Sigmoid colon (tissue), 7 donors: ENCODE results near the gene MRPL19. TPM values are rescaled to one million over a fixed set of nuclear protein-coding genes. Genes with fewer than 3 reads are reported as not detected.

ENCODE experiments used
- DNase-seq: peaks from one replicate; pipeline ENCODE4 v3.0.0-alpha.2; 2019
- H3K27ac ChIP-seq, 4 donors: fragments of 200-600 bp; sonication (generic); one replicate each; pipeline ENCODE4 v1.5.1; 2016 to 2019; ENCODE audit warnings: mild to moderate bottlenecking in 1 of 4
- H3K27me3 ChIP-seq, 3 donors: fragments of 200-600 bp; sonication (generic); one replicate each; pipeline ENCODE4 v1.5.1; 2019; ENCODE audit warnings: mild to moderate bottlenecking in 1 of 3
- H3K36me3 ChIP-seq, 4 donors: fragments of 200-600 bp; sonication (generic); one replicate each; pipeline ENCODE4 v1.5.1; 2016 to 2019
- H3K4me1 ChIP-seq, 4 donors: fragments of 200-600 bp; sonication (generic); one replicate each; pipeline ENCODE4 v1.5.1; 2017 to 2019
- H3K4me3 ChIP-seq, 4 donors: fragments of 200-600 bp; sonication (generic); one replicate each; pipeline ENCODE4 v1.5.1; 2017 to 2019; ENCODE audit warnings: mild to moderate bottlenecking in 2 of 4, moderate library complexity in 1 of 4
- H3K9me3 ChIP-seq, 4 donors: fragments of 200-600 bp in 3 of 4; sonication (generic) in 3 of 4; one replicate each; pipeline versions ENCODE4 v1.5.1 to v1.6.1; 2013 to 2019
- EP300 ChIP-seq, 4 donors: sonication (generic); formaldehyde crosslinking; IDR thresholded peaks; one replicate each; pipeline ENCODE4 v1.6.1; 2017; ENCODE audit warnings: antibody characterized with exemption in 4 of 4
- POLR2A ChIP-seq, 2 donors: fragments of 450-650 bp; IDR thresholded peaks; one replicate each; pipeline ENCODE4 v1.6.1; 2016; ENCODE audit warnings: antibody characterized with exemption in 2 of 2, mild to moderate bottlenecking in 2 of 2, moderate library complexity in 2 of 2
- POLR2AphosphoS5 ChIP-seq, 4 donors: sonication (generic); formaldehyde crosslinking; IDR thresholded peaks; one replicate each; pipeline ENCODE4 v1.6.1; 2017; ENCODE audit warnings: antibody characterized with exemption in 4 of 4
- WGBS, 2 donors: extraction: QIAGEN DNeasy Blood & Tissue Kit; methylation state at CpG; one replicate each; pipeline ENCODE4 v1.1.7; 2013; 5-methylcytosine and 5-hydroxymethylcytosine counted together
- intact Hi-C: fragments of 100-400 bp; cut with DNase I; formaldehyde crosslinking; loops from one replicate; pipeline ENCODE4 v1.15.1; 2023
- polyA plus RNA-seq, 3 donors: library from polyadenylated mRNA; stranded (reverse); fragments of 200-250 nt; gene quantifications; one replicate each; pipeline ENCODE4 v1.2.3, GENCODE V29; 2013
- total RNA-seq, 4 donors: library from RNA; depleted of rRNA; stranded (reverse); fragments of >200 nt; gene quantifications; one replicate each; pipeline ENCODE4 v1.1.0, GENCODE V29; 2016
- TF ChIP-seq, protein P1 (sequence below), 4 experiments: fragments of 450-650 bp in 3 of 4; fragments of 200-600 bp in 1 of 4; IDR thresholded peaks; one replicate each; pipeline ENCODE4 v1.5.1; 2016 to 2019; ENCODE audit warnings: antibody characterized with exemption in 4 of 4, mild to moderate bottlenecking in 3 of 4, moderate library complexity in 2 of 4
- donor health status: healthy with polysubstance abuse.
- donor health status: Bipolar disorder and iron deficiency.
- donor health status: healthy.

MRPL19 gene
- total and polyA plus RNA-seq, 7 donors, result 24.8 to 52.1 (median 36.4) TPM

DNA sequence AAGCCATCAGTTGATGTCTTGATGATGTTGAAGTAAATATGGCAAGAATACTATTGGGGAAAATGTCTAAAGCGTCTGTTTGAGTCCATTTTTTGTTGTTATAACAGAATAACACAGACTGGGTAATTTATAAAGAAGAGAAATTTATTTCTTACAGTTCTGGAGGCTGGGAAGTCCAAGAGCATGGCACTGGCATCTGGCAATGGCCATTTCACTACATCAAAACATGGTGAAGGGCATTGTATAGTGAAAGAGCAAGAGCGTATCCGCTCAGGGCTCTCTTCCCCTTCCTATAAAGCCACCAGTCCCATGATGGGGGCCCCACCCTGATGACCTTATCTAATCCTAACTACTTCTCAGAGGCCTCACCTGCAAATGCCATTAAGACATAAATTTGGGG is 29.6 kb upstream of the MRPL19 start:
- H3K36me3 ChIP-seq, result no peaks in the 10 kb centered on the region
- H3K4me3 ChIP-seq, result no peak overlapping the region
- no peak overlapping the region for H3K27ac ChIP-seq
- WGBS, 2 donors, result 92 to 97% methylated on average over 3 of the region's 3 CpGs
- no peaks in the 10 kb centered on the region for H3K9me3 ChIP-seq
- TF ChIP-seq, protein P1, sequence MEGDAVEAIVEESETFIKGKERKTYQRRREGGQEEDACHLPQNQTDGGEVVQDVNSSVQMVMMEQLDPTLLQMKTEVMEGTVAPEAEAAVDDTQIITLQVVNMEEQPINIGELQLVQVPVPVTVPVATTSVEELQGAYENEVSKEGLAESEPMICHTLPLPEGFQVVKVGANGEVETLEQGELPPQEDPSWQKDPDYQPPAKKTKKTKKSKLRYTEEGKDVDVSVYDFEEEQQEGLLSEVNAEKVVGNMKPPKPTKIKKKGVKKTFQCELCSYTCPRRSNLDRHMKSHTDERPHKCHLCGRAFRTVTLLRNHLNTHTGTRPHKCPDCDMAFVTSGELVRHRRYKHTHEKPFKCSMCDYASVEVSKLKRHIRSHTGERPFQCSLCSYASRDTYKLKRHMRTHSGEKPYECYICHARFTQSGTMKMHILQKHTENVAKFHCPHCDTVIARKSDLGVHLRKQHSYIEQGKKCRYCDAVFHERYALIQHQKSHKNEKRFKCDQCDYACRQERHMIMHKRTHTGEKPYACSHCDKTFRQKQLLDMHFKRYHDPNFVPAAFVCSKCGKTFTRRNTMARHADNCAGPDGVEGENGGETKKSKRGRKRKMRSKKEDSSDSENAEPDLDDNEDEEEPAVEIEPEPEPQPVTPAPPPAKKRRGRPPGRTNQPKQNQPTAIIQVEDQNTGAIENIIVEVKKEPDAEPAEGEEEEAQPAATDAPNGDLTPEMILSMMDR (IDR thresholded peaks at IDR 0.05), result no peak
- TF ChIP-seq EP300 (IDR thresholded peaks at IDR 0.05) (no peak), POLR2A (IDR thresholded peaks at IDR 0.05) (no peak), POLR2AphosphoS5 (IDR thresholded peaks at IDR 0.05) (no peak)
- no peaks in the 10 kb centered on the region for H3K4me1 ChIP-seq
- no peak for DNase-seq
- intact Hi-C loops, result no loop called here
- H3K27me3 ChIP-seq, result no peaks in the 10 kb centered on the region

DNA sequence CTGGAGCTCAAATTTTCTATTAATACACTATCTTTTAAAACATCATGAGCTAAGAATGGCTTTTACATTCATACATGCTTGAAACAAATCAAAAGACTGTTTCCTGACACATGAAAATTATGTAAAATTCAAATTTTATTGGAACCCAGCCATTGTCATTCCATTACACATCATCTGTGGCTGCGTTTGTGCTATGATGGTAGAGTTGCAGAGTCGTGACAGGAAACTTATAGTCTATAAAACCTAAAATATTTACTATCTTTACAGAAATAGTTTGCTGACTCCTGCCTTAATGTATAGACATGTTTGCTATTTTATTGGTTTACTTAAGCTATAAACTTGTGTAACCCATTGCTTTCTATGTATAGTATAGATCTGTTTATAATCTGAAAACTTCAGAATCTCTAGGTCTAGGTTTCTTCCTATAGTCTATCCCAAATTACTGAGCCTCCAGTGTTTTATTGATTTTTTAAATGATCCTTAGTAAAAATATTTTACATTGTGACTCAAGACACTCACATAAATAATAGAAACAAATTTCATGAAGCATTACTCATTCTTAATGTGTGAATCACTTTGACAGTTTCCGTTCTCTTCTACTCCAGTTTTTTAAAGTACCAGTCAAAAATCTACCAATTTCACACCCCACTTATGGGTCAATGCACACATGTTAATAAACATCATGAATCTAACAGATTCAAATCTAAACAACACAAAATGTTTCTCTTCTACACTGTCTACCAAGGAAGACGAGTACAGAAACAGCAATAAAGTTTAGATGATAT is 26.4 kb upstream of the MRPL19 start:
- Histone ChIP-seq H3K9me3 (no peaks in the 10 kb centered on the region), H3K4me3 (no peak overlapping the region), H3K4me1 (no peaks in the 10 kb centered on the region), H3K27ac (no peak overlapping the region), H3K36me3 (no peaks in the 10 kb centered on the region), H3K27me3 (no peaks in the 10 kb centered on the region)
- intact Hi-C loops, result no loop called here
- WGBS, 2 donors, result 69 to 74% methylated on average over 4 of the region's 4 CpGs
- no peak for DNase-seq
- TF ChIP-seq EP300 (IDR thresholded peaks at IDR 0.05), result no peak
- TF ChIP-seq POLR2A (IDR thresholded peaks at IDR 0.05), result no peak
- TF ChIP-seq, protein P1 (IDR thresholded peaks at IDR 0.05), result no peak
- no peak for TF ChIP-seq POLR2AphosphoS5 (IDR thresholded peaks at IDR 0.05)

DNA sequence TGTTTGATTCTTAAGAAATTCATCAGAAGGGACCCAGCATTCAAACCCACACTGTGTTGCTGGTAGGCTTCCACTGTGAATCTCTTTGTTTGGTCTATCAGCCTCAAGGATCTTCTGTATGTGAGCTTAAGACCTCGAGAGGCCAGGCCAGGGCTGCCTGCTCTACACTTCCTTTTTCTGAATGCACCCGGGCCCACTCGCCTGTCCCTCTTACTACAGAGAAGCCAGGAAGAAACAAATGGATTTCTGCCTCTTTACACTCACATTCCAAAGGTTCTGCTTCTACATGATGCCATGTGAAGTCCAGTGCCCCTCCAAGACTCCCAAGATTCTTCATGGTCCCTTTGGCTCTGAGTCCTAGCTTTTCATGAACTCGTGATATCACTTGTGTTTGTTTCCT is 25.4 kb upstream of the MRPL19 start:
- intact Hi-C loops, result no loop called here
- DNase-seq, result no peak
- no peak for TF ChIP-seq POLR2A (IDR thresholded peaks at IDR 0.05)
- TF ChIP-seq, protein P1 (IDR thresholded peaks at IDR 0.05), result no peak
- no peak for TF ChIP-seq EP300 (IDR thresholded peaks at IDR 0.05)
- no peak for TF ChIP-seq POLR2AphosphoS5 (IDR thresholded peaks at IDR 0.05)
- Histone ChIP-seq H3K36me3 (no peaks in the 10 kb centered on the region), H3K9me3 (no peaks in the 10 kb centered on the region), H3K27ac (no peak overlapping the region), H3K4me1 (no peaks in the 10 kb centered on the region), H3K4me3 (no peak overlapping the region), H3K27me3 (no peaks in the 10 kb centered on the region)
- 72 to 80% methylated on average over 4 of the region's 4 CpGs for WGBS, 2 donors

DNA sequence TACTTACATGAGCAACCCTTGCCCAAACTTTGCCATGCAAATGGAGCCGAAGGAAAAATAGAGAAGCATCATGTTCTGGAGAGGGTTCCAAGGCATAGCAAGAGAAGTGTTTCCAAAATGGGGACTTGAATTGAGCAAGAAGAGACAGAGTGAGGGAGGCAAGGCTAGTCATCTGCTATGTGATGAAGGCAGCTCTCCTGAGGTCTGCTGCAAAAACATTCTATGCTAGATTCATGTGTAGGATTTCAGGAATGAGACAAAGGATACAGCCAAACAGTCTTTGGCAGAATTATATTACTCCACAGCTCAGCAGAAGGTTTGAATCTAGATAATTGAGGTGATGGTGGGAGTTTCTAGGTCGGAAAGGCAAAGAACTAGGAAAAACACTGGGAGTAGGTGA is 24.1 kb upstream of the MRPL19 start:
- Histone ChIP-seq H3K36me3 (no peaks in the 10 kb centered on the region), H3K4me3 (no peak overlapping the region), H3K27ac (no peak overlapping the region), H3K9me3 (no peaks in the 10 kb centered on the region), H3K27me3 (no peaks in the 10 kb centered on the region), H3K4me1 (no peaks in the 10 kb centered on the region)
- TF ChIP-seq POLR2AphosphoS5 (IDR thresholded peaks at IDR 0.05), result no peak
- TF ChIP-seq POLR2A (IDR thresholded peaks at IDR 0.05), result no peak
- no peak for TF ChIP-seq EP300 (IDR thresholded peaks at IDR 0.05)
- TF ChIP-seq, protein P1 (IDR thresholded peaks at IDR 0.05), result no peak
- 39 to 90% methylated on average over 2 of the region's 2 CpGs for WGBS, 2 donors
- intact Hi-C loops, result no loop called here
- DNase-seq, result no peak

DNA sequence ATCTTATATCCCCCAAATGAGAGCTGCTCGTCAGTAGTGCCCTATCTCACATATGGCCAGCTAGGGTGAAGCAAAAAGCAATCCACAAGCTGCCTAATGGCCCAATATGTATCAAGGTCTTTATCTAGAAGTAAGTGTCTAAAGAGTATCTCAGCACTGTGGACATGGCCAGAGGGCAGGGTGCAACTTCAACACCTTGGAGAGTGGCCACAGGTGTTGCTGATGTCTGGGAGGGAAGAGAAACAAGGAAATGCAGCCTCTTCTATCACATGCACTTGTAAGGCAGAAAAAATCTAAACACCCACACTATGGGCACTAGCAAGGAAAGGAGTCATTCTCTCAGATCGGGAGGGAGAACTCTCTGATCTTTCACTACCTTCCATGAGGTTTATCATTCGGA is 23.7 kb upstream of the MRPL19 start:
- intact Hi-C loops, result no loop called here
- no peak for DNase-seq
- no peaks in the 10 kb centered on the region for H3K9me3 ChIP-seq
- H3K4me1 ChIP-seq, result no peaks in the 10 kb centered on the region
- no peak overlapping the region for H3K4me3 ChIP-seq
- H3K27me3 ChIP-seq, result no peaks in the 10 kb centered on the region
- no peak overlapping the region for H3K27ac ChIP-seq
- TF ChIP-seq POLR2AphosphoS5 (IDR thresholded peaks at IDR 0.05) (no peak), EP300 (IDR thresholded peaks at IDR 0.05) (no peak), POLR2A (IDR thresholded peaks at IDR 0.05) (no peak)
- TF ChIP-seq, protein P1 (IDR thresholded peaks at IDR 0.05), result no peak
- WGBS, 2 donors, result 77 to 89% methylated on average over 3 of the region's 3 CpGs
- H3K36me3 ChIP-seq, result no peaks in the 10 kb centered on the region
